Karpas-422 (cell line): ENCODE results near the gene PPP2R5E. TPM values are rescaled to one million over a fixed set of nuclear protein-coding genes. Genes with fewer than 3 reads are reported as not detected.
A peak's percentile ranks its signal among the peaks of the same experiment; 100 is the strongest.

Experiments used
- DNase-seq: peaks from one replicate; pipeline ENCODE4 v3.0.0-alpha.2; 2015
- H2AFZ ChIP-seq: fragments of 200-600 bp; sonication (generic); 2 replicates; pipeline ENCODE4 v1.6.1; 2014; ENCODE audit warnings: antibody characterized with exemption, low read length, mixed read lengths
- H3K27ac ChIP-seq: fragments of 200-600 bp; sonication (generic); 2 replicates; pipeline ENCODE4 v1.5.1; 2014; ENCODE audit warnings: mild to moderate bottlenecking, low read length, moderate library complexity
- H3K27me3 ChIP-seq: fragments of 200-600 bp; sonication (generic); 2 replicates; pipeline ENCODE4 v1.6.1; 2014; ENCODE audit warnings: low read length, mixed read lengths
- H3K36me3 ChIP-seq: fragments of 200-600 bp; sonication (generic); 2 replicates; pipeline ENCODE4 v1.6.1; 2014; ENCODE audit warnings: low read length, mixed read lengths; ENCODE audit not compliant: insufficient read depth
- H3K4me1 ChIP-seq: fragments of 200-600 bp; sonication (generic); 2 replicates; pipeline ENCODE4 v1.6.1; 2014; ENCODE audit warnings: mild to moderate bottlenecking, low read length, mixed read lengths
- H3K4me2 ChIP-seq: fragments of 200-600 bp; sonication (generic); 2 replicates; pipeline ENCODE4 v1.6.1; 2014; ENCODE audit warnings: low read length, low read depth, mild to moderate bottlenecking; ENCODE audit not compliant: poor library complexity, severe bottlenecking
- H3K4me3 ChIP-seq: fragments of 200-600 bp; sonication (generic); 2 replicates; pipeline ENCODE4 v1.5.1; 2014; ENCODE audit warnings: mild to moderate bottlenecking, antibody characterized with exemption, low read length, mixed read lengths
- H3K79me2 ChIP-seq: fragments of 200-600 bp; sonication (generic); 2 replicates; pipeline ENCODE4 v1.6.1; 2014; ENCODE audit warnings: mild to moderate bottlenecking, low read length, mixed read lengths
- H3K9ac ChIP-seq: fragments of 200-600 bp; sonication (generic); 2 replicates; pipeline ENCODE4 v1.6.0; 2014; ENCODE audit warnings: low read length
- H3K9me2 ChIP-seq: fragments of 200-600 bp; sonication (generic), shearing (Covaris generic); replicated peaks from 2 replicates; pipeline ENCODE4 v1.6.0; 2014; ENCODE audit warnings: mild to moderate bottlenecking, low read length, moderate library complexity; ENCODE audit not compliant: insufficient read depth
- H3K9me3 ChIP-seq: fragments of 300-700, 200-600 bp; sonication (generic); 2 replicates; pipeline ENCODE4 v1.6.1; 2014; ENCODE audit warnings: low read length, mixed read lengths
- H4K20me1 ChIP-seq: fragments of 200-600 bp; sonication (generic); 2 replicates; pipeline ENCODE4 v1.6.1; 2014; ENCODE audit warnings: mild to moderate bottlenecking, antibody characterized with exemption, low read length, low read depth; ENCODE audit not compliant: insufficient read depth
- total RNA-seq: library from RNA; depleted of rRNA; stranded (reverse); fragments of >200 nt; shearing (Covaris generic); gene quantifications from 2 replicates; pipeline ENCODE4 v1.2.3, GENCODE V29; 2014; ENCODE audit warnings: low replicate concordance

Gene PPP2R5E
- total RNA-seq, 1 experiment from 2014 or later, result 58.3 TPM

GRCh38 chr14:63493246-63493645 lies 49.9 kb downstream of the PPP2R5E start:
- no peak overlapping the region for H3K27ac ChIP-seq
- H3K27me3 ChIP-seq, result no peaks in the 10 kb centered on the region
- no peak overlapping the region for H2AFZ ChIP-seq
- H3K36me3 ChIP-seq, result no peaks in the 10 kb centered on the region
- no peak overlapping the region for H3K9ac ChIP-seq
- no peak overlapping the region for H3K4me3 ChIP-seq
- H3K4me2 ChIP-seq, result no peak overlapping the region
- H3K9me3 ChIP-seq, result no peaks in the 10 kb centered on the region
- H4K20me1 ChIP-seq, result no peaks in the 10 kb centered on the region
- no peak for DNase-seq
- H3K9me2 ChIP-seq, result no peaks in the 10 kb centered on the region
- peaks cover 14% of the 10 kb centered on the region for H3K4me1 ChIP-seq
- H3K79me2 ChIP-seq, result peaks cover 98% of the 10 kb centered on the region

- Histone ChIP-seq H3K4me2 (no peak overlapping the region), H3K4me3 (no peak overlapping the region), H4K20me1 (no peaks in the 10 kb centered on the region), H3K9ac (no peak overlapping the region), H3K36me3 (no peaks in the 10 kb centered on the region), H3K79me2 (peaks cover 98% of the 10 kb centered on the region), H3K27ac (peak overlapping the region; percentile 0; the same call in 1 of the 2 replicates), H3K9me3 (no peaks in the 10 kb centered on the region), H2AFZ (no peak overlapping the region), H3K27me3 (no peaks in the 10 kb centered on the region), H3K9me2 (no peaks in the 10 kb centered on the region), H3K4me1 (peaks cover 22% of the 10 kb centered on the region)
- DNase-seq, result no peak
These were observed 50.8 kb downstream of the PPP2R5E start for GRCh38 chr14:63492391-63492790.

GRCh38 chr14:63487724-63488123 lies 55.5 kb downstream of the PPP2R5E start:
- Histone ChIP-seq H4K20me1 (no peaks in the 10 kb centered on the region), H3K4me1 (peaks cover 55% of the 10 kb centered on the region), H3K27ac (peak overlapping the region; percentile 89), H3K27me3 (no peaks in the 10 kb centered on the region), H3K79me2 (peaks cover 99% of the 10 kb centered on the region), H3K9ac (peak overlapping the region; percentile 69; the same call in 1 of the 2 replicates), H2AFZ (no peak overlapping the region), H3K9me2 (no peaks in the 10 kb centered on the region), H3K4me2 (peak overlapping the region; percentile 66), H3K4me3 (0 out of 2 replicates have a peak overlapping the region, but pooled peaks have one; percentile 35), H3K9me3 (no peaks in the 10 kb centered on the region), H3K36me3 (no peaks in the 10 kb centered on the region)
- DNase-seq, result no peak

- Histone ChIP-seq H4K20me1 (no peaks in the 10 kb centered on the region), H3K79me2 (peaks cover 99% of the 10 kb centered on the region)
- DNase-seq, result peak; percentile 86
These were observed 56.4 kb downstream of the PPP2R5E start for GRCh38 chr14:63486738-63487137.

GRCh38 chr14:63483315-63483714 lies 59.9 kb downstream of the PPP2R5E start:
- no peaks in the 10 kb centered on the region for H3K27me3 ChIP-seq
- H3K4me1 ChIP-seq, result peaks cover 60% of the 10 kb centered on the region
- no peak for DNase-seq
- H2AFZ ChIP-seq, result no peak overlapping the region
- H3K9me3 ChIP-seq, result no peaks in the 10 kb centered on the region
- H3K4me3 ChIP-seq, result no peak overlapping the region
- no peaks in the 10 kb centered on the region for H3K36me3 ChIP-seq
- no peak overlapping the region for H3K9ac ChIP-seq
- H3K4me2 ChIP-seq, result no peak overlapping the region
- peaks cover 100% of the 10 kb centered on the region for H3K79me2 ChIP-seq
- no peaks in the 10 kb centered on the region for H3K9me2 ChIP-seq
- H4K20me1 ChIP-seq, result no peaks in the 10 kb centered on the region
- H3K27ac ChIP-seq, result no peak overlapping the region

More at GRCh38 chr14:63486738-63487137, 56.4 kb downstream of the PPP2R5E start:
- Histone ChIP-seq H3K9me3 (no peaks in the 10 kb centered on the region), H3K4me2 (peak overlapping the region; percentile 66), H2AFZ (no peak overlapping the region), H3K9me2 (no peaks in the 10 kb centered on the region), H3K4me3 (peak overlapping the region; percentile 35), H3K27ac (peak overlapping the region; percentile 89), H3K36me3 (no peaks in the 10 kb centered on the region), H3K4me1 (peaks cover 46% of the 10 kb centered on the region), H3K9ac (peak overlapping the region; percentile 69), H3K27me3 (no peaks in the 10 kb centered on the region)

- Histone ChIP-seq H4K20me1 (no peaks in the 10 kb centered on the region), H3K27me3 (no peaks in the 10 kb centered on the region), H3K27ac (0 out of 2 replicates have a peak overlapping the region, but pooled peaks have one; percentile 25), H3K9me3 (no peaks in the 10 kb centered on the region), H3K36me3 (no peaks in the 10 kb centered on the region), H3K9ac (no peak overlapping the region), H3K79me2 (peaks cover 99% of the 10 kb centered on the region), H3K4me1 (peaks cover 54% of the 10 kb centered on the region), H3K9me2 (no peaks in the 10 kb centered on the region), H3K4me2 (no peak overlapping the region), H3K4me3 (no peak overlapping the region), H2AFZ (no peak overlapping the region)
- no peak for DNase-seq
These were observed 62.6 kb downstream of the PPP2R5E start for GRCh38 chr14:63480599-63480998.

- peak overlapping the region; percentile 65 for H3K27ac ChIP-seq
- H3K79me2 ChIP-seq, result peaks cover 98% of the 10 kb centered on the region
- no peaks in the 10 kb centered on the region for H3K9me2 ChIP-seq
- no peaks in the 10 kb centered on the region for H3K27me3 ChIP-seq
- no peaks in the 10 kb centered on the region for H4K20me1 ChIP-seq
- no peaks in the 10 kb centered on the region for H3K36me3 ChIP-seq
- H3K4me3 ChIP-seq, result peak overlapping the region; percentile 38; the same call in 1 of the 2 replicates
- no peak overlapping the region for H2AFZ ChIP-seq
- no peak for DNase-seq
- peak overlapping the region; percentile 65 for H3K4me2 ChIP-seq
- H3K9ac ChIP-seq, result peak overlapping the region; percentile 48
- H3K4me1 ChIP-seq, result peaks cover 54% of the 10 kb centered on the region
- H3K9me3 ChIP-seq, result no peaks in the 10 kb centered on the region
These were observed 64.7 kb downstream of the PPP2R5E start for GRCh38 chr14:63478437-63478852.

GRCh38 chr14:63478010-63478409 lies 65.2 kb downstream of the PPP2R5E start:
- Histone ChIP-seq H3K4me3 (peak overlapping the region; percentile 45; the same call in 1 of the 2 replicates), H3K36me3 (no peaks in the 10 kb centered on the region), H3K9me2 (no peaks in the 10 kb centered on the region), H3K9ac (peak overlapping the region; percentile 51), H3K4me2 (peak overlapping the region; percentile 65), H4K20me1 (no peaks in the 10 kb centered on the region), H3K27me3 (no peaks in the 10 kb centered on the region), H3K4me1 (peaks cover 59% of the 10 kb centered on the region), H2AFZ (no peak overlapping the region), H3K9me3 (no peaks in the 10 kb centered on the region), H3K79me2 (peaks cover 98% of the 10 kb centered on the region), H3K27ac (peak overlapping the region; percentile 65)
- DNase-seq, result peak; percentile 69
